Stimulated activated CD4-positive, alpha-beta T cell treated with anti-CD3 and anti-CD28 coated beads, TNF-alpha, amount 100 ng/mL, for 48 hours (primary cell): ENCODE results near the gene IGF2.

ENCODE experiments used
- DNase-seq, 3 donors: peaks; one replicate each; pipeline ENCODE4 v3.0.0-alpha.2; 2020; ENCODE audit warnings: low read depth in 3 of 3

IGF2 gene

DNA sequence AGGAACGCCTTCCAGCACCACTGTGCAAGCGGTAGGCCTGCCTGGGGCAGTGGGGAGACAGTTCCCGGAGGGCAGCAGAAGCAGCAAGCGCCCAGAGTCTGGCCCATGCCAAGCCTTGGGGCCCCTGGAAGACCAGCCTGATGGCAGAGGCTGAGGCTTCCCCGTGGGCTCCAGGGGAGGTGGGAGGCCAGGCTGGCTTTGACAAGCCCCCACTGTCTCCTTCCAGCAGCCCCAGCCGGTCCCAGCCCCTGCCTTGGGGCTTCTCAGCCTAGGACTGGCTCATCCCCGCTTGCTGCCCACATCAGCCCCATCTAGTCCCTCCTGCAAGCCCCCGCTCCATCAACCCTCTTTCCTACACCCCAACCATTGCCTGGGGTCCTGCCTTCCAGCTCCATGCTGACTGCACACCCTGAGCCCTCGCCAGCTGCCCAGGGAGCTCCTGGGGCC, 46.7 kb downstream of the IGF2 start:
- no peak for DNase-seq

DNA sequence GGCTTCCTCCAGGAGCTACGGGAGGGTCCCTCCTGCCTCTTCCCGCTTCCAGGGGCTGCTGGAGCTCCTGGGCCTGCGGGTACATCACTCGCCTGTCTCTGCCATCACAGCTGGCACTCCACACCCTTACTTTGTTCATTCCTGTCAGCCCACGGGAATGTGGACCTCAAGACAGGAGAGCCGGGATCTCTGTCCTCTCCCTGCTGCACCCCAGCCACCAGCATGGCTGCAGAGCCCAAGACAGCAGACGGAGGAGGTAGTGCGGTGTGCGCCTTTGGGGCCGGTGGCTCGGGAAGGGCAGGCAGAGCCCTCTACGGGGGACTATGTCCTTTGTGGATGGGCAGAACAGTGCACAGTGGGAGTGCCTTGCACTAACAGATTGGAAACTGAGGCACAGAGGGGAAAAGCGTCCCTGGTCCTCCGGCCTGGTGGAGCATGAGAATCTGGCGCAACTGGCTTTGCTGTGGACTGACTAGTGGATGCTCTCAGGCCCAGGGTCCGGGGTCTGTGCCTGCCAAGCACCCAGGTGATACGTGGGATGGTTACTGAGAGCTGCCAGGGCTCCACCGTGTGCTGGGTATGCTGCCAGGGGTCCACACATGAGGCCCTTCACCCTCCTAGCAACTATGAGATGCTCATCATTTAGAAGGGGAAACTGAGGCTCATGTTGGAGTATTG, 47.3 kb downstream of the IGF2 start:
- no peak for DNase-seq

DNA sequence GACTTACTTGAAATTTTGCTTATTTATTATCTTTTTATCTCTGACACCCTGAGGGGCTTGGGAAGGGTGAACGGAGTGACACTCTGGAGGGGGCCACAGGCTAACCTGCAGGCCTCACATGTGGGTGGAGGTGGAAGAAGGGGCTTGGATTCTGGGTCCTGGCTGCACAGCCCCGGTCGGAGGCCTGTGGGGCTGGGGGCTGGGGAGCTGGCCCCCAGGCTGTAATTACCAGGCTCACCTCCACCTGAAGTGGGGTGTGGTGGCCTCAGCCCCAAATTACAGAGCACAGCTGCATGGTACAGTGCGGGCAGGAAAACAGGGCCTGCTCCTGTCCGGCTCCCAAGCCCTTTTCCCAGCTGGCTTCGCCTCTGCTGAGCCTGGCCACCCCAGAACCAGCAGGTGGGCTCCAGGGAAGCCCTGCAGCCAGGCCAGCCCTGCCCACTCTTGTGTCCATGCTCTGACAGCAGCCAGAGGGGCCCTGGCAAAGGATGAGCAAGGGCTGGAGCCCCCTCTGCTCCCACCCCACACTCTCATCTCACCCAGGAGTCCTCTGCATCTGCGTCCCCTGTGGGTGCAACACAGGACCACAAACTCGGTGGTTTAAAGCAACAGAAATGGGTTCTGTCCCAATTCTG, 48.0 kb downstream of the IGF2 start:
- DNase-seq: no peak

DNA sequence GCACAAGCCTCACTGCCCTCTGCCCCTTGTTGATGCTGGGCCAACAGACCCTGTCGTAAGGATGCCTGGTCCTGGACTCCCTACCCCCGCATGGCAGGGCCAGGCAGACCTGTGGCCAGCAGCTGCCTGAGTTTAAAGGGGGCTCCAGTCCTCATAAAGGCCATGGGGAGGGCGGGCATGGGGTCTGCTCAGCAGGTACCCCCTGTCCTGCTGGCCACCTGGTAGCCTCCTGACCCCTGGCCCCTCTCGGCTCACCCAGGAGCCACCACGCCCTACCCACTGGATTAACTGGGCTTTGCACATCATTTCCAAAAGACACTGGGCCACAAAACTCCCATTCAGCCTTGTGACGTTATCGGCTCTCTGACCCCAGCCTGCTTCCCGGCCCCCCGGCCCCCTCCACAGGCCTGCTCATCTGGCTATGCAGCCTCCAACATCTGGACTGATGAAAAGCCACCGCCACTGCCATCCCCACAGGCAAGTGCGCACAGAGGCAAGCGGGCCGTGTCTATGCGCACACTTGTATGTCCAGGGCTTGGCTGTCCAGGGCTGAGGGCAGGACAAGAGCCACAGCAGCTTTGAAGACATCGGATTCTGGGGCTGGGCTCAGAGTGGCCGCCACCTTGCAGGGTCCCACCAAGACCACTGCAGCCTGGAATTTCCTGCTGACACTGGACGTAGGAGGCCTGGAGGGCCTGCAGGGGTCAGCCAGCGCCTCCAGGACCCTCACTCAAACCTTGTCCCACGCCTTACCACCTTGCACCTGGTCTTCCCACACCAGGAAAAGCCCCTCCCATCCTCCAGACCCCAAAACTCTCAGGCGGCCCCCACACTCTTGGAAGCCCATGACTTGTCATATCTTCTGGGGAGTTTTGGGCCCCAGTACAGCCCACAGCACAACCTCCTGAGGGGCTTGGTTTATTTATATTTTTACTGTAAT, 48.7 kb downstream of the IGF2 start:
- no peak for DNase-seq

DNA sequence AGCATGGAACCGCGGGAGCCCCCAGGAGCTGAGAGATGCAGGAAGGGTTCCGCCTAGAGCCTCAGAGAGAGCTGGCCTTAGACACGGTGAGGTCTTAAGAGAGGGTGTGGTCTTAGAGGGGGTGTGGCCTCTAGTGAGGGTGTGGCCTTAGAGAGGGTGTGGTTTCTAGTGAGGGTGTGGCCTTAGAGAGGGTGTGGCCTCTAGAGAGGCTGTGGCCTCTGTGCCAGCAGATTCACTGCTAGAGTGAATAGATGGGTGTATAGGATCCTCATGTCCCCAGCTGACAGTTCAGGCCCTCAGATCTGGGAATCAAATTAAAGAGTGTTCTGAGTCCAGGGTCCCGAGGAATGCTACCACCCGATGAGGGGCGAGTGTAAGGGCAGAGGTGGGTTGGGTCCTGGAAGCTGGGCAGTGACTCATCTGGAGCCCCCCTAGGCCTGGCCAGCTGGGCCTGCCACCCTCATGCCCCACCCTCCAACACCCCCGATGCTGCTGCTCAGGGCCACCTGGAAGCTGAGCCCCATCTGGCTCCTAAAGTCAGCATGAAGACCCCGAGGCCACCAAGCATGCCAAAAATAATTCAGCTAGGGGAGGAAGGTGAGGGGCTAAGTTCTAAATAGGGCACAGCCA, 49.5 kb downstream of the IGF2 start:
- peak in 1 of 3 donors; percentile 33 for DNase-seq

DNA sequence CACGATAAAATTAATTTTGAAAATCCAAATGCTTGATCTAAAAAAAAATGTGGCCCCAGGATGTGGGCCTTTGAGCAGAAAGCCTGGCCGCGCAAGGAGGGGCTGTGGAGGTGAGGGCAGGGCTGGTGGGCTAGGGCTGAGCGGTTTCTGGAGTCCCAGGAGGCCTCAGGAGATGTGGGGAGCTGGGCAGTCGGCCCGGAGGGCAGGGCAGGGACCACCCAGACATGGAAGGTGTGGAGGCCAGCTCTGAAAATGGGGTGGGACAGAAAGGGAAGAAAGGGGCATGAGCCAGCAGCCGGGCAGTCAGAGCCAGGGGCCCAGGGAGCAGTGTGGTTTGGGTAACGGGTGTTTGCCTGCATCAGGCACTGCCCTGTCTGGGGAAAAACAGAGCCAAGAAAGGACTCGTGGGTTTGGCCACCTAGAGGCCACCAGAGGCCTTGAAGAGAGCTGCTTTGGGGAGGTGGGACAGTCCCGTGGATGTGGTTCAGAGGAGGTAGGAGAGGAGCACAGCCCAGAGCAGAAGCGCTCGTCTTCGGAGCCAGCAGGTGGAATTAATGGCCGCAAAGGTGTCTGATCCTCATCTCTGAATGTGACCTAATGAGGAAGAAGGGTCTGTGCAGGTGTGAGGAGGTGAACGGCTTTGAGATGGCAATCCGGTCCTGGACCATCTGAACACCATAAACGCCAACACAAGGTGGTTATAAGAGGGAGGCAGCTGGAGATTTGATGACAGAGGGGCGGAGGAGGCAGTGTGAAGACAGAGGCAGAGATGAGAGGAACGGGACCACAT, 50.2 kb downstream of the IGF2 start:
- no peak for DNase-seq

DNA sequence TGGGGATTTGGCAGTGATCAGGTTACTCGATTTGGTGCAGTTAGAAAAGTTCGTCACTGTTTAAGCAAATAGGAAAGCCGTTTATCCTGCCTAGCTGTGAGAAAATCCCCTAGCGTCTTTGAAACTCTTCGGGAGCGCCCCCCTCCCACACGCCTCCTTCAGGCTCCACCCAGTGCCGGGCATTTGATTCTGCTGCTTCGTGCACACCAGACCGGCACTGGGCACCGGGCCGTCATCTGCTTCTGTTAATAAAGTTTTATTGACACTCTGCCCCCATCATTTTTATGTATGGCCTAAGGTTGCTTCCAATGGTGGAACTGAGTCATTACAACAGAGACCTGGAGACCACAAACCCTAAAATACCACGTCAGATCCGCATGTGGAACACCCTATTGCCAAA, 50.9 kb downstream of the IGF2 start:
- no peak for DNase-seq

DNA sequence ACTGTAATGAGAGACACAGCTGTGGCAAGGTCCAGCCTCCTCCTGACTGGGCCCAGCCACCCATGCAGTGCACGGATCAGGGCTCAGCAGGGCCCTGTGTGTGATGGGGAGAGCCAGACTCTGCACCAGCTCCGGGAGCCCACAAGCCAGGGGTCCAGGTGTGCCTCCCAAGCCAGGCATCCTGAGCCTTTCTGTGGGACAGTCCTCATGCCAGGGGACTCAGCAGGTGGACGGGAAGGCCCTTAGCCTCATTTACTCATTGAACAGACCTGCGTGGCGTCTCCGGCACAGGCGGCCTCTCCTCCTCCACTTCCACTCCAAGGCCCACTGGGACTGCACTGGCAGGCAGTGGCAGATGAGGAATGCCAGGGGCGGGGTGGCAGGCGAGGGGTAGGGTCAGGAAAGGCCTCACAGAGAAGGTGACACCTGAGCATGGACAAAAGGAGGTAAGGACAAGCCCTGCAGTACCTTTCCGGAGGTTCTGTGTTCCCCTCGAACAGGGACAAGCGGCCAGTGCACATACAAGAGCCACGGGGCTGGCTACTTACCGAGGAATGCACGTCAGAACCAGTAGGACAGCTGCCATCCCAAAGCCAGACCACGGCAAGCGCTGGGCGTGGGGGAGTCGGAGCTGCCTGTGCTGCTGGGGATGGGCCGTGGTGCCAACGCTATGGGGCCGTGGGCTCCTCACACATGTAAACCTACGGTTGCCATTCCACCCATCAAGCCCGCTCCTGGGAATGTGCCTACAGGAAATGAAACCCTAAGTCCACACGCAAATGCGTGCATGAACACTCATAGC, 52.7 kb downstream of the IGF2 start:
- DNase-seq: no peak

DNA sequence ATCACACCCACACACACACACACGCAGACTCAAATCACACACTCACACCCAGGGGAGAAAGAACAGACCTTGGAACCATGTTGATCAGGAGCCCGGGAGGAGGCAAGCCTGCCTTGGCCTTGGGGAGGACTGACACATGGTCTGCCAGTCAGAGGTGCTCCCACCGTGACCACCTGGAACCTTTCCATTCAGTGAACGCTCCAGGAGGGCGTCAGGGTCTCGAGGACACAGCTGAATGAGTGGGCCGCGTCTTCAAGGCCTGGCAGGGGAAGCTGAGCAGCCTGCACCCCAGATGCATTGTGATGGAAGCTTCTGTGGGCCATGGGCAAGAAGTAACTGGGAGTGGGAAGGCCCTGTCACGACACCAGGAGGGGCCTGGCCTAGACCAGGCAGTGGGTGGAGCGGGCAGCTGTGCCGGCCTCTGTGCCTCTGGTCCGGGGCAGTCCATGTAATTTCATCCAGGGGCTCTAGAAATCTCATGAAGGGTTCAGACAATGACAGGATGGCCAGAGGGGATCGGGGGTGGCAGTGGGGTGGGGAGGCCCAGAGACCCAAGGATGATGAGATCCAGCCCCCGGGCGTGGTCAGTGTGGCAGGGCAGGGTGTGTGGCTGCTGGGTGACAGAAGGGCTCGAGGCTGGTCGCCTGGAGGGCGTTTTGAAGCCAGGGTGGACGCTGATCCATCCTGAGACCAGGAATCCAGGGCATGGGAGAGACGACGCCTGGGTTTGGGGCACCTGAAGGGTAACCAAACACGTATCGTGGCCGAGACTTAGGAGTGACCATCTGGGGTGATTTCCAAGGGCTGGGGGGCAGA, 53.7 kb downstream of the IGF2 start:
- no peak for DNase-seq

DNA sequence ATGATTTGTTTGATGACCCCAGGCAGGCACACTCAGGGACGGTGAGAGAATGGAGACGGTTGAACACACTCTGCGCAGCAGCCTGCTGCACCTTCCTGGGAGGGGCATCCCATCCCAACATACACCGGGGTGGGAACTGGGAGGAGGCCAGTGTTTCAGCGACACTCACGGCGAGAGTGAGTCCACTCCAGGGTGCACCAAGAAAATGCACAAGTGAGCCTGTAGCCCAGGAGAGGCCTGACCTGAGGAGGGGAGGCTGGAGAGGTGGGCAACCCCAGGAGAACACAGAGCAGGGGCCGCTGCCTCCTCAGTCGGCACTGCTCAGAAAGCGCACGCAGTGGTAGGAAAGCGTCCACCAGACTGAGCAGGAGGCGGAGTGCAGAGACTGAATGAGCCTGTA, 54.5 kb downstream of the IGF2 start:
- DNase-seq: no peak
